OCI-LY7 (cell line): ENCODE measurements around the gene RHOG. TPM values are rescaled to one million over a fixed set of nuclear protein-coding genes. Genes with fewer than 3 reads are reported as not detected.

Experiments
- BruUV-seq: library from RNA; stranded (reverse); fragments of 400-500 nt; replicated peaks from 2 replicates; lab custom pipeline; 2021; lab: Mats Ljungman, UMichigan
- CTCF ChIA-PET: fragments of 300-600 bp; sonication (Branson Sonifier 250); formaldehyde crosslinking; loops from one replicate; lab custom pipeline; 2022; ENCODE audit warnings: antibody characterized with exemption; ENCODE audit not compliant: unreplicated experiment; lab: Charles Lee
- POLR2A ChIA-PET: fragments of 300-600 bp; sonication (Branson Sonifier 250); formaldehyde crosslinking; loops from one replicate; lab custom pipeline; 2022; ENCODE audit warnings: antibody characterized with exemption; lab: Charles Lee
- DNase-seq: peaks from one replicate; pipeline ENCODE4 v3.0.0-alpha.2; 2015; ENCODE audit warnings: low spot score
- H2AFZ ChIP-seq: fragments of 200-600 bp; sonication (generic), shearing (Covaris generic); 2 replicates; pipeline ENCODE4 v1.6.1; 2014; ENCODE audit warnings: mild to moderate bottlenecking, antibody characterized with exemption, low read length, moderate library complexity
- H3K27ac ChIP-seq: fragments of 200-600 bp; sonication (generic); 2 replicates; pipeline ENCODE4 v1.5.1; 2014; ENCODE audit warnings: mixed run types, low read depth, mild to moderate bottlenecking, moderate library complexity, low read length, inconsistent platforms; ENCODE audit not compliant: poor library complexity, severe bottlenecking
- H3K36me3 ChIP-seq: fragments of 200-600 bp; sonication (generic); 2 replicates; pipeline ENCODE4 v1.6.1; 2014; ENCODE audit warnings: mild to moderate bottlenecking, antibody characterized with exemption, low read length, moderate library complexity, mixed read lengths; ENCODE audit not compliant: insufficient read depth
- H3K4me1 ChIP-seq: fragments of 200-600 bp; sonication (generic); 2 replicates; pipeline ENCODE4 v1.5.1; 2014; ENCODE audit warnings: mild to moderate bottlenecking, low read length; ENCODE audit not compliant: insufficient read depth, poor library complexity, severe bottlenecking
- H3K4me2 ChIP-seq: fragments of 200-600 bp; sonication (generic); 2 replicates; pipeline ENCODE4 v1.6.1; 2014; ENCODE audit warnings: mild to moderate bottlenecking, low read length
- H3K4me3 ChIP-seq: fragments of 200-600 bp; sonication (generic); 2 replicates; pipeline ENCODE4 v1.5.1; 2014; ENCODE audit warnings: mild to moderate bottlenecking, low read depth, low read length; ENCODE audit not compliant: poor library complexity, severe bottlenecking
- H3K79me2 ChIP-seq: fragments of 200-600 bp; sonication (generic); 2 replicates; pipeline ENCODE4 v1.6.1; 2016; ENCODE audit warnings: low read depth, mild to moderate bottlenecking, low read length, moderate library complexity, mixed read lengths; ENCODE audit not compliant: insufficient read depth
- H3K9me2 ChIP-seq: fragments of 200-600 bp; sonication (generic); 2 replicates; pipeline ENCODE4 v1.6.1; 2016; ENCODE audit warnings: mild to moderate bottlenecking, low read length, mixed read lengths; ENCODE audit not compliant: insufficient read depth
- H3K9me3 ChIP-seq: fragments of 200-600 bp; sonication (generic); 2 replicates; pipeline ENCODE4 v1.6.1; 2014; ENCODE audit warnings: mild to moderate bottlenecking, mixed run types, low read length, mixed read lengths
- H4K20me1 ChIP-seq: fragments of 200-600 bp; sonication (generic); 2 replicates; pipeline ENCODE4 v1.6.1; 2014; ENCODE audit warnings: mild to moderate bottlenecking, antibody characterized with exemption, low read length, moderate library complexity, mixed read lengths; ENCODE audit not compliant: insufficient read depth
- CTCF ChIP-seq: fragments of 200-600 bp; sonication (generic); conservative IDR thresholded peaks from 2 replicates; pipeline ENCODE4 v1.5.1; 2014; ENCODE audit warnings: mild to moderate bottlenecking, antibody characterized with exemption, low read length, moderate library complexity, mixed read lengths
- EZH2phosphoT487 ChIP-seq: fragments of 200-600 bp; sonication (generic); IDR thresholded peaks from 2 replicates; pipeline ENCODE4 v1.6.1; 2018; ENCODE audit warnings: low read depth, borderline replicate concordance, mild to moderate bottlenecking, mixed run types, antibody characterized with exemption, low read length, moderate library complexity, mixed read lengths
- intact Hi-C: fragments of 100-400 bp; cut with micrococcal nuclease; formaldehyde crosslinking; loops from one replicate; pipeline ENCODE4 v1.10.0; 2022; ENCODE audit not compliant: unreplicated experiment
- total RNA-seq, 2 experiments: library from RNA; depleted of rRNA in 1 of 2; stranded (reverse); fragments of >200 nt in 1 of 2; shearing (Covaris generic) in 1 of 2; gene quantifications; 2 replicates each; pipeline ENCODE4 v1.2.3, GENCODE V29; 2014 to 2022

The RHOG gene
- total RNA-seq, 2 experiments from 2014 or later: 26.2 to 57.8 TPM

GRCh38 chr11:3856856-3857553, 16.2 kb upstream of the RHOG start:
- ChIA-PET CTCF (interaction anchor here (0.5 to 1.2 kb wide), 3 partner anchors 16 to 45 kb away, joined by 3 to 13 read pairs (median 3); partner anchors contain the start of gene RHOG), POLR2A (interaction anchor here (0.7 to 4.8 kb wide), 9 partner anchors 12 to 216 kb away, joined by 3 to 75 read pairs (median 8); partner anchors contain the start of gene RHOG)
- peak overlapping the region; percentile 81 for H3K4me3 ChIP-seq
- peak overlapping the region; percentile 96 for H3K4me2 ChIP-seq
- peaks cover 80% of the 10 kb centered on the region for H3K4me1 ChIP-seq
- H3K36me3 ChIP-seq: no peaks in the 10 kb centered on the region
- BruUV-seq: TSS peak; percentile 40
- DNase-seq: no peak
- TF ChIP-seq CTCF (peak; percentile 35), EZH2phosphoT487 (no peak)
- peaks cover 63% of the 10 kb centered on the region for H3K79me2 ChIP-seq
- intact Hi-C loops: loop anchor here (10.0 kb wide), 1 partner anchor 128 kb away; no protein-coding TSS in a partner anchor
- H3K9me3 ChIP-seq: no peaks in the 10 kb centered on the region
- H3K27ac ChIP-seq: peak overlapping the region; percentile 62
- H3K9me2 ChIP-seq: no peaks in the 10 kb centered on the region
- H2AFZ ChIP-seq: no peak overlapping the region
- no peaks in the 10 kb centered on the region for H4K20me1 ChIP-seq

- ChIA-PET POLR2A (interaction anchor here (0.6 to 4.8 kb wide), 17 partner anchors 13 to 240 kb away, joined by 3 to 75 read pairs (median 12); partner anchors contain the start of gene RHOG), CTCF (interaction anchor here (1.4 to 3.2 kb wide), 7 partner anchors 12 to 217 kb away, joined by 4 to 32 read pairs (median 6); no protein-coding TSS in a partner anchor)
- TF ChIP-seq CTCF (no peak), EZH2phosphoT487 (no peak)
- peaks cover 53% of the 10 kb centered on the region for H3K79me2 ChIP-seq
- peak overlapping the region; percentile 96 for H3K4me2 ChIP-seq
- no peaks in the 10 kb centered on the region for H4K20me1 ChIP-seq
- peak; percentile 65 for DNase-seq
- intact Hi-C loops: loop anchor here (2.0 to 10.0 kb wide), 3 partner anchors 39 to 129 kb away; no protein-coding TSS in a partner anchor
- H3K36me3 ChIP-seq: no peaks in the 10 kb centered on the region
- peak overlapping the region; percentile 37 for H3K27ac ChIP-seq
- H3K4me3 ChIP-seq: peak overlapping the region; percentile 81
- H2AFZ ChIP-seq: no peak overlapping the region
- BruUV-seq: no TSS peak
- no peaks in the 10 kb centered on the region for H3K9me2 ChIP-seq
- H3K9me3 ChIP-seq: no peaks in the 10 kb centered on the region
- peaks cover 69% of the 10 kb centered on the region for H3K4me1 ChIP-seq
These were observed 15.2 kb upstream of the RHOG start for GRCh38 chr11:3855808-3856491.
